Panc1 (cell line): Measurements from ENCODE around the gene RGS9BP. TPM values are rescaled to one million over a fixed set of nuclear protein-coding genes. Genes with fewer than 3 reads are reported as not detected.

ENCODE experiments used
- ATAC-seq: fragments of 200-7000 bp; cut with Tn5 transposase; 2 replicates; pipeline ENCODE4 v1.9.1; 2020; ENCODE audit warnings: mild to moderate bottlenecking, moderate library complexity
- BruUV-seq: library from RNA; stranded (reverse); fragments of 400-500 nt; replicated peaks from 2 replicates; lab custom pipeline; 2021; lab: Mats Ljungman, UMichigan
- CTCF ChIA-PET: fragments of 300-600 bp; sonication (Branson Sonifier 250); formaldehyde crosslinking; loops from one replicate; lab custom pipeline; 2022; ENCODE audit warnings: antibody characterized with exemption; lab: Charles Lee
- POLR2A ChIA-PET: fragments of 300-600 bp; sonication (Branson Sonifier 250); formaldehyde crosslinking; loops from one replicate; lab custom pipeline; 2022; ENCODE audit warnings: antibody characterized with exemption; lab: Charles Lee
- DNase-seq: peaks from one replicate; pipeline ENCODE4 v3.0.0-alpha.2; 2010; ENCODE audit warnings: low read depth, low spot score
- H3K27ac ChIP-seq: 2 replicates; pipeline ENCODE4 v1.5.1; 2011; ENCODE audit warnings: mild to moderate bottlenecking, low read length, inconsistent platforms
- H3K27me3 ChIP-seq: fragments of 200-500 bp; sonication (Bioruptor generic); 2 replicates; pipeline ENCODE4 v1.6.0; 2014; ENCODE audit warnings: low read length, inconsistent platforms; ENCODE audit not compliant: control insufficient read depth, insufficient read depth
- H3K36me3 ChIP-seq: fragments of 200-500 bp; sonication (Bioruptor generic); 2 replicates; pipeline ENCODE4 v1.5.1; 2014; ENCODE audit warnings: inconsistent platforms, mild to moderate bottlenecking, low read length, moderate library complexity; ENCODE audit not compliant: control insufficient read depth, insufficient read depth
- H3K4me1 ChIP-seq: 2 replicates; pipeline ENCODE4 v1.5.1; 2011; ENCODE audit warnings: inconsistent platforms, mild to moderate bottlenecking, low read length, moderate library complexity; ENCODE audit not compliant: control insufficient read depth, insufficient read depth
- H3K4me3 ChIP-seq, 2 experiments: 2 replicates each; pipeline ENCODE4 v1.5.1; 2011 to 2012; ENCODE audit warnings: low read depth in 2 of 2, low read length in 2 of 2, mild to moderate bottlenecking in 2 of 2, inconsistent platforms in 1 of 2, moderate library complexity in 1 of 2
- H3K9me3 ChIP-seq: fragments of 200-500 bp; sonication (Bioruptor generic); 2 replicates; pipeline ENCODE4 v1.5.1; 2014; ENCODE audit warnings: low read depth, mild to moderate bottlenecking, inconsistent platforms, low read length, moderate library complexity; ENCODE audit not compliant: control insufficient read depth, insufficient read depth
- POLR2AphosphoS5 ChIP-seq: IDR thresholded peaks from 2 replicates; pipeline ENCODE4 v1.6.1; 2012; ENCODE audit warnings: mild to moderate bottlenecking, low read depth, low read length, moderate library complexity
- SIN3A ChIP-seq: IDR thresholded peaks from 2 replicates; pipeline ENCODE4 v1.6.1; 2012; ENCODE audit warnings: low read depth, mild to moderate bottlenecking, low read length, moderate library complexity, borderline replicate concordance; ENCODE audit not compliant: insufficient read depth
- TCF7L2 ChIP-seq: IDR thresholded peaks from 2 replicates; pipeline ENCODE4 v1.6.1; 2011; ENCODE audit warnings: mild to moderate bottlenecking, low read depth, low read length, inconsistent platforms
- in situ Hi-C: cut with HindIII; loops from 2 replicates; pipeline ENCODE4 v1.10.0; 2016; ENCODE audit warnings: low sequenced_read_pairs, low pct_unique_long_range_greater_than_20kb
- intact Hi-C: fragments of 100-400 bp; cut with micrococcal nuclease; formaldehyde crosslinking; loops from one replicate; pipeline ENCODE4 v1.10.0; 2022; ENCODE audit not compliant: unreplicated experiment
- total RNA-seq: library from RNA; stranded (reverse); gene quantifications from one replicate; pipeline ENCODE4 v1.2.1, GENCODE V29; 2021; ENCODE audit not compliant: unreplicated experiment
- TF ChIP-seq, protein P1 (sequence below): fragments of 450-650 bp; IDR thresholded peaks from 2 replicates; pipeline ENCODE4 v1.5.1; 2017; ENCODE audit warnings: mild to moderate bottlenecking
- TF ChIP-seq, protein P2 (sequence below), 2 experiments: IDR thresholded peaks; 2 replicates each; pipeline ENCODE4 v1.6.1; 2011 to 2012; ENCODE audit warnings: low read depth in 2 of 2, control low read depth in 1 of 2, low read length in 1 of 2, mild to moderate bottlenecking in 1 of 2, moderate library complexity in 1 of 2; ENCODE audit not compliant: insufficient read depth in 1 of 2

RGS9BP gene
- total RNA-seq, 1 experiment from 2014 or later = 1.3 TPM

DNA sequence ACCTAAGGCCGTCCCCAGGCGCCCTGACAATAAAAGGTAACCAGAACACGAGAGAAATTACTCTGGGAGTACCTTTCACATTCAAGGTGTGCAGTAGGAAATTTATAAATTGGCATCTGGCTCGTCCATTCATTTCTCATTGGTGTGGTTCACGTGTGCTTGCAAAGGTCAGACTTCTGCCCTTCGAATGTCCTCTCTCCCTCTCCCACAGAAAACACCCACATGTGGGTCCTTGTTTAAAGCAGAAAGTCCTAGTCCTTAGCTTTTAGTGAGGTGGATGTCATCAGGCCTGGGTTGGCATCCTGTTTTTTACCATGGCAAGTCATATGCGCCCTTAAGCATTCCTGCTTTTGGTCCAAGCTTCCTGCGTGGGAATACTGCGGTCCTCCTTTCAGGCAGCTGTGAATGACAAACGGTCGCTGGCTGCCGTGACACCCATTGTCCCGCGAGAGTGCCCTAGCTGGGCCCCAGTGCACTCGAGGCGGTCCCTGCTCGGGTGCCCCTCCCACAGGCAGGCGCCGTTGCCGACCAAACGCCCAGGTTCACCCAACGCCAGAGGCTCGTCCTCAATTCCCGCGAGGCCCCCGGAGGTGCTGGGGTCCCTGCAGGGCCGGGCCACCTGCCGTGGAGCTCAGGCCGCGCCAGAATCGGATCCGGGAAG, 15.8 kb downstream of the RGS9BP start, which contains the start of gene NUDT19:
NUDT19 (plus strand) TSS at position 531 of the 661 bp plus-strand sequence. CDS start 140 bp downstream, outside the sequence.
- Histone ChIP-seq H3K27ac (peak within 1 kb of the TSS; percentile 96), H3K27me3 (no peaks in the 10 kb centered on the region), H3K4me1 (peaks cover 13% of the 10 kb centered on the region), H3K4me3 (peak within 1 kb of the TSS; percentile 78 to 83), H3K36me3 (no peaks in the 10 kb centered on the region; the same call in none of the 2 replicates), H3K9me3 (no peaks in the 10 kb centered on the region)
- intact Hi-C loops = no loop called here
- ChIA-PET POLR2A (interaction anchor here (0.5 to 0.6 kb wide), 2 partner anchors 45 to 396 kb away, joined by 3 to 5 read pairs; no protein-coding TSS in a partner anchor), CTCF (no interaction called here)
- BruUV-seq = no TSS peak
- TF ChIP-seq, protein P1, sequence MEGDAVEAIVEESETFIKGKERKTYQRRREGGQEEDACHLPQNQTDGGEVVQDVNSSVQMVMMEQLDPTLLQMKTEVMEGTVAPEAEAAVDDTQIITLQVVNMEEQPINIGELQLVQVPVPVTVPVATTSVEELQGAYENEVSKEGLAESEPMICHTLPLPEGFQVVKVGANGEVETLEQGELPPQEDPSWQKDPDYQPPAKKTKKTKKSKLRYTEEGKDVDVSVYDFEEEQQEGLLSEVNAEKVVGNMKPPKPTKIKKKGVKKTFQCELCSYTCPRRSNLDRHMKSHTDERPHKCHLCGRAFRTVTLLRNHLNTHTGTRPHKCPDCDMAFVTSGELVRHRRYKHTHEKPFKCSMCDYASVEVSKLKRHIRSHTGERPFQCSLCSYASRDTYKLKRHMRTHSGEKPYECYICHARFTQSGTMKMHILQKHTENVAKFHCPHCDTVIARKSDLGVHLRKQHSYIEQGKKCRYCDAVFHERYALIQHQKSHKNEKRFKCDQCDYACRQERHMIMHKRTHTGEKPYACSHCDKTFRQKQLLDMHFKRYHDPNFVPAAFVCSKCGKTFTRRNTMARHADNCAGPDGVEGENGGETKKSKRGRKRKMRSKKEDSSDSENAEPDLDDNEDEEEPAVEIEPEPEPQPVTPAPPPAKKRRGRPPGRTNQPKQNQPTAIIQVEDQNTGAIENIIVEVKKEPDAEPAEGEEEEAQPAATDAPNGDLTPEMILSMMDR = no peak
- TF ChIP-seq POLR2AphosphoS5 (peak; percentile 95), SIN3A (peak; percentile 89), TCF7L2 (no peak)
- TF ChIP-seq, protein P2, sequence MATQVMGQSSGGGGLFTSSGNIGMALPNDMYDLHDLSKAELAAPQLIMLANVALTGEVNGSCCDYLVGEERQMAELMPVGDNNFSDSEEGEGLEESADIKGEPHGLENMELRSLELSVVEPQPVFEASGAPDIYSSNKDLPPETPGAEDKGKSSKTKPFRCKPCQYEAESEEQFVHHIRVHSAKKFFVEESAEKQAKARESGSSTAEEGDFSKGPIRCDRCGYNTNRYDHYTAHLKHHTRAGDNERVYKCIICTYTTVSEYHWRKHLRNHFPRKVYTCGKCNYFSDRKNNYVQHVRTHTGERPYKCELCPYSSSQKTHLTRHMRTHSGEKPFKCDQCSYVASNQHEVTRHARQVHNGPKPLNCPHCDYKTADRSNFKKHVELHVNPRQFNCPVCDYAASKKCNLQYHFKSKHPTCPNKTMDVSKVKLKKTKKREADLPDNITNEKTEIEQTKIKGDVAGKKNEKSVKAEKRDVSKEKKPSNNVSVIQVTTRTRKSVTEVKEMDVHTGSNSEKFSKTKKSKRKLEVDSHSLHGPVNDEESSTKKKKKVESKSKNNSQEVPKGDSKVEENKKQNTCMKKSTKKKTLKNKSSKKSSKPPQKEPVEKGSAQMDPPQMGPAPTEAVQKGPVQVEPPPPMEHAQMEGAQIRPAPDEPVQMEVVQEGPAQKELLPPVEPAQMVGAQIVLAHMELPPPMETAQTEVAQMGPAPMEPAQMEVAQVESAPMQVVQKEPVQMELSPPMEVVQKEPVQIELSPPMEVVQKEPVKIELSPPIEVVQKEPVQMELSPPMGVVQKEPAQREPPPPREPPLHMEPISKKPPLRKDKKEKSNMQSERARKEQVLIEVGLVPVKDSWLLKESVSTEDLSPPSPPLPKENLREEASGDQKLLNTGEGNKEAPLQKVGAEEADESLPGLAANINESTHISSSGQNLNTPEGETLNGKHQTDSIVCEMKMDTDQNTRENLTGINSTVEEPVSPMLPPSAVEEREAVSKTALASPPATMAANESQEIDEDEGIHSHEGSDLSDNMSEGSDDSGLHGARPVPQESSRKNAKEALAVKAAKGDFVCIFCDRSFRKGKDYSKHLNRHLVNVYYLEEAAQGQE (IDR thresholded peaks at IDR 0.05; ENCODE audit: insufficient read depth in 1 of 2, low read depth in 2 of 2, low read length in 1 of 2) = peak in 1 of 2 experiments; percentile 36; a peak in 1 of 4 replicates
- ATAC-seq (peak; percentile 96), DNase-seq (peak; percentile 61)
- in situ Hi-C loops = no loop called here

DNA sequence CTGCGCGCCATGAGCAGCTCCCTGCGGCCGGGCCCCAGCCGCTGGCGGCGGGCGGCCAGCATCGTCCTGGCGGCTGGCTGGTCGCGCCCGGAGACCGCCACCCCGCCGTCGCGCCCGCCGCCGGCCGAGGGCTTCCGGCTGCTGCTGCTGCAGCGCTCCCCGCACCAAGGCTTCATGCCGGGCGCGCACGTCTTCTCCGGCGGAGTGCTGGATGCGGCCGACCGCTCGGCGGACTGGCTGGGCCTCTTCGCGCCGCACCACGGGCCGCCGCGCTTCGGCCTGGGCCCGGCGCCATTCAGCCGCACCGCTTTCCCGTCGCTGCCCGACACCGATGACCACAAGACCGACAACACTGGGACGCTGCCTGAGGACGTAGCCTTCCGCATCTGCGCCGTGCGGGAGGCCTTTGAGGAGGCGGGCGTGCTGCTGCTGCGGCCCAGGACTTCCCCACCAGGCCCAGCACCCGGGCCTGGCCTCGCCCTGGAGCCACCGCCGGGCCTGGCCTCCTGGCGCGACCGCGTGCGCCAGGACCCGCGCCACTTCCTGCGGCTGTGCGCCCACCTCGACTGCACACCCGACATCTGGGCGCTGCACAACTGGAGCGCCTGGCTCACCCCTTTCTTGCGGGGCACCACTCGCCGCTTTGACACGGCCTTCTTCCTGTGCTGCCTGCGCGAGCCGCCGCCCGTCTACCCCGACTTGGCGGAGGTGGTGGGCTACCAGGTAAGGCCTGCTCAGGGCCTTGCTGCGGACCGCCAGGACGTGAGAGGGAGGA, 16.5 kb downstream of the RGS9BP start:
- CTCF ChIA-PET = no interaction called here
- H3K27me3 ChIP-seq = no peaks in the 10 kb centered on the region
- in situ Hi-C loops (no loop called here), intact Hi-C loops (no loop called here)
- peaks cover 13% of the 10 kb centered on the region for H3K4me1 ChIP-seq
- no peak for DNase-seq
- peak; percentile 78 for ATAC-seq
- POLR2A ChIA-PET = no interaction called here
- H3K9me3 ChIP-seq = no peaks in the 10 kb centered on the region
- peak overlapping the region; percentile 78 to 83 for H3K4me3 ChIP-seq
- TF ChIP-seq SIN3A = 0 out of 2 replicates have a peak, but pooled peaks have one; percentile 55
- TF ChIP-seq TCF7L2 = no peak
- TF ChIP-seq POLR2AphosphoS5 = no peak
- TF ChIP-seq, protein P2 (IDR thresholded peaks at IDR 0.05; ENCODE audit: insufficient read depth in 1 of 2, low read depth in 2 of 2, low read length in 1 of 2) = no peak
- TF ChIP-seq, protein P1 = no peak
- H3K27ac ChIP-seq = peak overlapping the region; percentile 96
- H3K36me3 ChIP-seq = no peaks in the 10 kb centered on the region; the same call in none of the 2 replicates
- no TSS peak for BruUV-seq
